Ovary (tissue), 3 donors: ENCODE measurements around the gene GSK3B.

Source experiments
- CTCF ChIP-seq, 3 donors: fragments of 450-650 bp in 2 of 3; fragments of 200-600 bp in 1 of 3; IDR thresholded peaks; one replicate each; pipeline versions ENCODE4 v1.5.1 to v1.8.0; 2016 to 2022; ENCODE audit warnings: antibody characterized with exemption in 3 of 3, mild to moderate bottlenecking in 1 of 3
- EP300 ChIP-seq: sonication (generic); formaldehyde crosslinking; IDR thresholded peaks from one replicate; pipeline ENCODE4 v1.6.1; 2017; ENCODE audit warnings: antibody characterized with exemption
- POLR2A ChIP-seq: fragments of 450-650 bp; IDR thresholded peaks from one replicate; pipeline ENCODE4 v1.6.1; 2017; ENCODE audit warnings: antibody characterized with exemption, mild to moderate bottlenecking, moderate library complexity
- donor health status: DM: no; HTN: no; CAD: no.

- TF ChIP-seq CTCF (IDR thresholded peaks at IDR 0.05) (no peak), POLR2A (no peak), EP300 (no peak)
These were observed 13.4 kb downstream of the GSK3B start for GRCh38 chr3:120080836-120081235.
